ENCODE results near the gene FBF1. TPM values are rescaled to one million over a fixed set of nuclear protein-coding genes. Genes with fewer than 3 reads are reported as not detected.
A peak's percentile ranks its signal among the peaks of the same experiment; 100 is the strongest.

Gene FBF1
- total RNA-seq, 2 donors from 2014 or later, result 2.6 to 4.2 TPM

DNA sequence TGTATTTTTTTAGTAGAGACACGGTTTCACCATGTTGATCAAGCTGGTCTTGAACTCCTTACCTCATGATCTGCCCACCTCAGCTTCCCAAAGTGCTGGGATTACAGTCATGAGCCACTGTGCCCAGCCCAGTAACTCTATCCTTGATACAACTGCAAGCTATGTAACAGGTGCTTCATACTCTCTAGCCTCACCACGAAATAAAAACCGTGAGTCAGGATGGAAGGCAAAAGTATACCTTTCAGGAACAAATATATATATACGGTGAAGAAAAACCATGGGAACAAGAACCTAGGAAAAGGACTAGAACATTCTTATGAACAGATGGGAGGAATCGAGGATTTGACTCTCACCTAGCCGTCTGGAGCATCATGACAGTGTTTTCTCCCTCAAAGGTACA, 9.6 kb upstream of the FBF1 start:
- H3K27me3 ChIP-seq, result no peaks in the 10 kb centered on the region
- no peak for TF ChIP-seq POLR2A (IDR thresholded peaks at IDR 0.05)
- TF ChIP-seq, protein P1, sequence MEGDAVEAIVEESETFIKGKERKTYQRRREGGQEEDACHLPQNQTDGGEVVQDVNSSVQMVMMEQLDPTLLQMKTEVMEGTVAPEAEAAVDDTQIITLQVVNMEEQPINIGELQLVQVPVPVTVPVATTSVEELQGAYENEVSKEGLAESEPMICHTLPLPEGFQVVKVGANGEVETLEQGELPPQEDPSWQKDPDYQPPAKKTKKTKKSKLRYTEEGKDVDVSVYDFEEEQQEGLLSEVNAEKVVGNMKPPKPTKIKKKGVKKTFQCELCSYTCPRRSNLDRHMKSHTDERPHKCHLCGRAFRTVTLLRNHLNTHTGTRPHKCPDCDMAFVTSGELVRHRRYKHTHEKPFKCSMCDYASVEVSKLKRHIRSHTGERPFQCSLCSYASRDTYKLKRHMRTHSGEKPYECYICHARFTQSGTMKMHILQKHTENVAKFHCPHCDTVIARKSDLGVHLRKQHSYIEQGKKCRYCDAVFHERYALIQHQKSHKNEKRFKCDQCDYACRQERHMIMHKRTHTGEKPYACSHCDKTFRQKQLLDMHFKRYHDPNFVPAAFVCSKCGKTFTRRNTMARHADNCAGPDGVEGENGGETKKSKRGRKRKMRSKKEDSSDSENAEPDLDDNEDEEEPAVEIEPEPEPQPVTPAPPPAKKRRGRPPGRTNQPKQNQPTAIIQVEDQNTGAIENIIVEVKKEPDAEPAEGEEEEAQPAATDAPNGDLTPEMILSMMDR (IDR thresholded peaks at IDR 0.05), result no peak
- no peak overlapping the region for H3K4me3 ChIP-seq
- H3K9me3 ChIP-seq, result no peaks in the 10 kb centered on the region
- DNase-seq (no peak), ATAC-seq (no peak)
- WGBS, 2 donors, result 95 to 97% methylated on average over 6 of the region's 6 CpGs
- peaks cover 28 to 60% of the 10 kb centered on the region in 2 donors for H3K36me3 ChIP-seq (replicated peaks in 1 of 2; ENCODE audit: insufficient read depth in 1 of 2, low read depth in 2 of 2)
- H3K27ac ChIP-seq, result no peak overlapping the region
- intact Hi-C loops (cut with DNase I), result no loop called here
- H3K4me1 ChIP-seq, result no peaks in the 10 kb centered on the region

DNA sequence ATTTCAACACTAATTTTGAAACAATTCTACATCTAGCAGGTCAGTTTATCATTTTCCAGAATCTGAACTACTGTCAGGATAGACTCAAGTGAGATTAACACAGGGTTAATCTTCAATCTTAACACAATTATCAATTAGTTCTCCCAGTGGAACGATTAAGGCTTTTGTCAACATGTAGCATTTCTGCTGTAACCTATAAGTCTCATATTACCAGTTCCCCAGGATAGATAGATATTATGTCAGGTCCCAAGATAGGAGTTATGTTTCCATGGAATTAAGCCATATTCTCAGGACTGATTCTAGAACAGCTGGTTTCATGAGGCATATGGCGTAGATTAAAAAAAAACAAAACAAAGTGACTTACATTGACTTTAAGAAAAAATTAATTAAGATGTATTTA, 4.4 kb upstream of the FBF1 start:
- 26 to 32% methylated on average over 2 of the region's 2 CpGs for WGBS, 2 donors
- ATAC-seq, result no peak
- TF ChIP-seq, protein P1 (IDR thresholded peaks at IDR 0.05), result no peak
- TF ChIP-seq POLR2A (IDR thresholded peaks at IDR 0.05), result no peak
- Histone ChIP-seq H3K36me3 (replicated peaks in 1 of 2; ENCODE audit: insufficient read depth in 1 of 2, low read depth in 2 of 2) (peaks cover under 1 to 25% of the 10 kb centered on the region in 2 donors), H3K9me3 (no peaks in the 10 kb centered on the region), H3K27ac (peak overlapping the region in 1 of 4 donors; percentile 15), H3K4me1 (peaks cover 18% of the 10 kb centered on the region), H3K4me3 (no peak overlapping the region), H3K27me3 (no peaks in the 10 kb centered on the region)
- intact Hi-C loops (cut with DNase I), result no loop called here
- no peak for DNase-seq

DNA sequence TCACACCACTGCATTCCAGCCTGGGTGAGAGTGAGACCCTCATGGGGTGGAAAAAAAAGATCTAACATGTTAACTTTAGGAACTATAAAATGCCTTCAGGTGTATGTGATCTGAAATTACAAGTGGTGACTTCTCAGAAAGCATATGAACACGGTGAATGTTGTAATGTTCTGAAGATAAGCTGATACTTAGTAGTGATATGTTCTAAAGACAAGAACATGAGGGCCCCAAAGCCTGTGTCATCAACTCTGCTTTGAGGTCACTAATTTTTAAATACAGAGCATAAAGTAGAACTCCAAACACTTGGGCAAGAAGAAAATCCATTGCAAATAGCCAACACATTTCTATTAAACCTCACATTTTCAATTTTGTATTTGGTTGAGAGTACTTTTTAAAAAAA, 2.6 kb upstream of the FBF1 start:
- no peak for TF ChIP-seq POLR2A (IDR thresholded peaks at IDR 0.05)
- TF ChIP-seq, protein P1 (IDR thresholded peaks at IDR 0.05), result no peak
- intact Hi-C loops (cut with DNase I), result no loop called here
- 15 to 38% methylated on average over 1 of the region's 1 CpG for WGBS, 2 donors
- H3K9me3 ChIP-seq, result no peaks in the 10 kb centered on the region
- DNase-seq (no peak), ATAC-seq (no peak)
- H3K36me3 ChIP-seq (replicated peaks in 1 of 2; ENCODE audit: insufficient read depth in 1 of 2, low read depth in 2 of 2), result peaks cover 0 to 10% of the 10 kb centered on the region in 2 donors
- peaks cover 22% of the 10 kb centered on the region for H3K4me1 ChIP-seq
- peak overlapping the region in 1 of 4 donors; percentile 38 for H3K27ac ChIP-seq
- H3K27me3 ChIP-seq, result no peaks in the 10 kb centered on the region
- H3K4me3 ChIP-seq, result no peak overlapping the region

DNA sequence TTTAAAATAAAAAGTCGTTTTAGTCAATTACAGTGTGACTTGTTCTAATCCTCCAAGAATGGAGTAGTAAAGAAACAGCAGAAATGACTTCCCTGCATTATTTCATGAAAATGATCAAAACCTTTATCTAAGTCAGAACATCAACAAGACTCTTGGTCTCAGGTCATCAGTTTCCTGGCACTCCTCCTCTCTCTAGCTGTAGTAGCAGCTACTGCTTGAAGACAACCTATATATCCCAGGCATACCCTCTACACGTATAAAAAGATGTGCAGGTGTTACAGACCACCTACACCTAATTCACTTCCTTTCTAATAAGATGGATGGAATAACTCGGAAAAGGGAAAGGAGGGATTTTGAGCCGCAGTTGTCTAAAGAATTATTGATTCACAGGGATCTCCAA, 1.6 kb upstream of the FBF1 start:
- H3K36me3 ChIP-seq (replicated peaks in 1 of 2; ENCODE audit: insufficient read depth in 1 of 2, low read depth in 2 of 2), result peaks cover 0 to 2% of the 10 kb centered on the region in 2 donors
- ATAC-seq (no peak), DNase-seq (no peak)
- intact Hi-C loops (cut with DNase I), result no loop called here
- no peak for TF ChIP-seq POLR2A (IDR thresholded peaks at IDR 0.05)
- TF ChIP-seq, protein P1 (IDR thresholded peaks at IDR 0.05), result no peak
- peaks cover 22% of the 10 kb centered on the region for H3K4me1 ChIP-seq
- 91 to 94% methylated on average over 4 of the region's 4 CpGs for WGBS, 2 donors
- no peaks in the 10 kb centered on the region for H3K9me3 ChIP-seq
- no peak overlapping the region for H3K27ac ChIP-seq
- no peaks in the 10 kb centered on the region for H3K27me3 ChIP-seq
- H3K4me3 ChIP-seq, result no peak overlapping the region

DNA sequence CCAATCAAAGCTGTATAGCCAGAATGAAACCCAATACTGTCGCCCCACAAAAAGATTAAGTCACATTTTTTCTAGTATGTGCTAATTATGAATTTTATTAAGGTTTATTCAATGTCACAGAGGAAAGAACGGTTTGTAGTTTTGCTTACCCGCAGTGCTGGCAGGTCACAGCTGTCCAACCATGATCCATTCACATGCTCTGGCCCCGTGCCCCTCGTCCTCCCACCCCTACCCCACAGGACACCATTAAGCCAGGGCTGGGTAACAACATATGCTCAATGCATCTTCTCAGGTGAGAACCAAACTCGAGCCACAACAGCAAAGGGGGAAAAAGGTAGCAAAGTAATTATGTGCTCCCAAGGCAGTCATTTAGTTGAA, 589 bp upstream of the FBF1 start:
- H3K27ac ChIP-seq, result peak overlapping the region in 3 of 4 donors; percentile 13 to 79 (median 74)
- H3K27me3 ChIP-seq, result no peaks in the 10 kb centered on the region
- DNase-seq (peak in 3 of 4 donors; percentile 30 to 48 (median 32)), ATAC-seq (no peak)
- intact Hi-C loops (cut with DNase I), result no loop called here
- no peaks in the 10 kb centered on the region for H3K36me3 ChIP-seq (replicated peaks in 1 of 2; ENCODE audit: insufficient read depth in 1 of 2, low read depth in 2 of 2)
- peaks cover 22% of the 10 kb centered on the region for H3K4me1 ChIP-seq
- TF ChIP-seq, protein P1 (IDR thresholded peaks at IDR 0.05), result no peak
- TF ChIP-seq POLR2A (IDR thresholded peaks at IDR 0.05), result no peak
- no peaks in the 10 kb centered on the region for H3K9me3 ChIP-seq
- 5 to 11% methylated on average over 6 of the region's 6 CpGs for WGBS, 2 donors
- H3K4me3 ChIP-seq, result no peak overlapping the region
